T-helper 1 cell treated with Interleukin-12 subunit alpha and Interleukin-12 subunit beta and Interleukin-4 antibody, amounts not matched to agents 30 ng/mL and 1 ng/mL, for 36 hours (primary cell): ENCODE results near the gene KLHL25. TPM values are rescaled to one million over a fixed set of nuclear protein-coding genes. Genes with fewer than 3 reads are reported as not detected.

Source experiments
- intact Hi-C: fragments of 100-400 bp; cut with micrococcal nuclease; formaldehyde crosslinking; loops from one replicate; pipeline ENCODE4 v1.15.1; 2024
- total RNA-seq: library from RNA; stranded (reverse); gene quantifications from 2 replicates; pipeline ENCODE4 v1.2.3, GENCODE V29; 2022

KLHL25 gene
- total RNA-seq, 1 donor from 2014 or later: 5.1 TPM

DNA sequence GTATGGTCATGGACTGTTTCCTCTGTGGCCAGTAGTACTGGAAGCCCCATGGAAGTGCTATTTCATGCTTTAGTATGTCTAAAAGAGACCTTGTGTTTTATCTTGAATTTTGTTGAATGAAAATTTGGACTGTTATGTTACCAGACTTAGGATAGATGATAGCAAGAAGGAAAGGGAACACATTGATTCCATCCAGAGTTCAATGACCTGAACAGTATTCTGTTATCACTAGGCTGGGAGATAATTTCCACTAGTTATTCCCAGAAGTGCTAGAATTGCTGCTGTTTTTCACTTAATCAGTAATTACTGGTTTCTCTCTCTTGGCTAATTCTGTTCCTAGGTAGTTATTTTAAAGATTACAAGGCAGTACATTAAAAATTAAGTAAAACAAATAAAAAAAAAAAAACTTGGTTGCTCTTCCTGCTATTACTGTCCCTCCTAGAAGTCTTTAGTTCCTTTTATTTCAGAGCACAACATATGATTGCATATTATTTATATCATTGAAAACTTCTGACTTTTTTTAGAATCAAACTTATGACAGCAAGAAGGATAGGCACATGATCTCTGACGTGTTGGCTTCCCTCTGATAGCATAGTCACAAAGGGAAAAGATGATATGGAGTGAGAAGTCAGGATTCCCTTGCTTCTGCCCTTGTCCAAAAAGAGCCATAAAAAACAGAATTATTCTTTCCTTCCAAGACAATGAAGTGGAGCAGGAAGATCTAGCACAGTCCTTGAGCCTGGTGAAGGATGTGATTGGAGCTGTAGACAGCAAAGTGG, 72.2 kb downstream of the KLHL25 start:
- intact Hi-C loops: no loop called here

DNA sequence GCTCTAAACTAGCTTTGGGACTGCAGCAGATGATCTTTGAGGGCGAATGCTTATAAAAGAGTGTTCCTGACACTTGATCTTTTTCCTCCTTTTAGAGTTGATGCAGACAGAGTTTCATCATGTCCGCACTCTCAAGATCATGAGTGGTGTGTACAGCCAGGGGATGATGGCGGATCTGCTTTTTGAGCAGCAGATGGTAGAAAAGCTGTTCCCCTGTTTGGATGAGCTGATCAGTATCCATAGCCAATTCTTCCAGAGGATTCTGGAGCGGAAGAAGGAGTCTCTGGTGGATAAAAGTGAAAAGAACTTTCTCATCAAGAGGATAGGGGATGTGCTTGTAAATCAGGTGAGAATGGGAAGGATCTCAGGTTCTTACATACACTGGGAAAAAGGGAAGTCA, 75.7 kb downstream of the KLHL25 start:
- intact Hi-C loops: no loop called here

DNA sequence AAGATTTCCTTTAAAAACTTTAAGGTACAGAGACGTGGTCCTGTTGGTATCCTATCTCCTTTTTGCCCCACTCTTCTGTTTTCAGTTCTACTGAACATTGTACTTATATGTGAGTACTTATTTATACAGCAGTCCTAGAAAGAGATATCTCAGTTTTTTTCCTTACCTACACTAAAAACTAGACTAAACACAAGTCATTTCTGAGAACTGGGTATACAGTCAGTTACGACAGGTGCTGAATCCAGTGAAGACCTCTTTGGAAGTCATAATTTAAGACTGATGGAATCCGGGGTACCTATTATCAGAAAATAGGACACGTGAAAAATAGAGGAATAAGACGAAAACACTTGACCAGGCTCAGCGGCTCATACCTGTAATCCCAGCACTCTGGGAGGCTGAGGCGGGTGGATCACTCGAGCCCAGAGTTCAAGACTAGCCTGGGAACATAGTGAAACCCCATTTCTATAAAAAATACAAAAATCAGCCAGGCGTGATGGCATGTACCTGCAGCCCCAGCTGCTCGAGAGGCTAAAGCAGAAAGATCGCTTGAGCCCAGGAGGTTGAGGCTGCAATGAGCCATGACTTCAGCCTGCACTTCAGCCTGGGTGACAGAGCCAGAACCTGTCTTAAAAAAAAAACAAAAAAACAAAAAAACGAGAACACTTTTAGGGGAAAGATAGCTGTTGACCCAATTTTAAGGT, 76.3 kb downstream of the KLHL25 start:
- intact Hi-C loops: no loop called here

DNA sequence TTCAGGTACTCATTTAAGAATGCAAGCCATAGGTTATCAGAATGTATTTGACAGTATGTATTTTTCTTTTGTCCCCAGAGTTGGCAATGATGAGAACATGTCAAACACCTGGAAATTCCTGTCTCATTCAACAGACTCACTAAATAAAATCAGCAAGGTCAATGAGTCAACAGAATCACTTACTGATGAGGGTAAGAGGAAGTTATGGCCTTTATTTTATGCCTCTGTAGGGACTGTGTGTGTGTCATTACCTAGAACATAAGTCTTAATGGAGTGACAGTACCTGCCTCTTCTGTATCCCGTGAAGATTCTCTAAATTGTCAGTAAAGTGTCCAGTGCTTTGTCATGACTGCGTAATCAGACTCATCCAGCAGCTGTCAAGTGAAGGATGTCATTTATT, 77.5 kb downstream of the KLHL25 start:
- intact Hi-C loops: no loop called here

DNA sequence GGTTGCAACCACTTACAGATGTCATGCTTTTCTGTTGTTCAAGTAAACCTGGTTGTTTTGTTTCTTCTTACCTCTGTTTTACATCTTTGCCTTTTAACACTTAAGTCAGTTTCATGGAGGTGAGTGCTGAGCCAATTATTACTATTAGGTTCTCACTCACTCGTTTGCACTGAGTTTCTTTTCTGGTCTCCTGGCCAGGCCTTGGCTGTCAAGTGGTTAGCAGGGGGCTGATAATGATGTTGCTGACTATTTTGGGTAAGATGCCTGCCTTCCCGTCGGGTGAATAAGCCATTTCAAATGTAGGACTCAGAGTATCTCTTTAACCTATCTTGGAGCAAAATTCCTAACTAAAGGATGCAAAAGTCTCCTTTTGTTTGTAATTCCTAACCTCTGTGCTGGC, 78.5 kb downstream of the KLHL25 start:
- intact Hi-C loops: no loop called here

DNA sequence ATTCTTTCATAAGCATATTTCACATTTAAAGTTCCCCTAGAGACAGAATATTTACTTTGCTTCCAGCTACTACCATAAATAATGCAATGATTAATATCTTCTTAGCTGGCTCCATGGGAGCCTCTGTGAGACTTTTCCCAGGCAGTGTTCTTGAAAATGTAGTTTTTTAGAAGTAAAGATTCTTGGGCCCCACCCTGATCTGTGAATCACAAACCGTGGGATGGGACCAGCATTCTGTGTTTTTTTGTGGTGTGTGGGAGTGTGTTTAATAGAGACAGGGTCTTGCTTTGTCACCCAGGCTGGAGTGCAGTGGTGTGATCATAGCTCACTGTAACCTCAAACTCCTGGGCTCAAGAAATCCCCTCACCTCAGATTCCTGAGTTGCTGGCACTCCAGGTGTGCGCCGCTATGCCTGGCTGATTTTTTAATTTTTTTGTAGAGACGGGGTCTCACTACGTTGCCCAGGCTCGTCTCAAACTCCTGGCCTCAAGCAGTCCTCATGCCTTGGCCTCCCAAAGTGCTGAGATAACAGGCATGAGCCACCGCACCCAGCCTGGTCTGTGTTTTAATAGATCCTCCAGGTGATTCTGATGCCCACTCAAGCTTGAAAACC, 83.0 kb downstream of the KLHL25 start:
- intact Hi-C loops: no loop called here

DNA sequence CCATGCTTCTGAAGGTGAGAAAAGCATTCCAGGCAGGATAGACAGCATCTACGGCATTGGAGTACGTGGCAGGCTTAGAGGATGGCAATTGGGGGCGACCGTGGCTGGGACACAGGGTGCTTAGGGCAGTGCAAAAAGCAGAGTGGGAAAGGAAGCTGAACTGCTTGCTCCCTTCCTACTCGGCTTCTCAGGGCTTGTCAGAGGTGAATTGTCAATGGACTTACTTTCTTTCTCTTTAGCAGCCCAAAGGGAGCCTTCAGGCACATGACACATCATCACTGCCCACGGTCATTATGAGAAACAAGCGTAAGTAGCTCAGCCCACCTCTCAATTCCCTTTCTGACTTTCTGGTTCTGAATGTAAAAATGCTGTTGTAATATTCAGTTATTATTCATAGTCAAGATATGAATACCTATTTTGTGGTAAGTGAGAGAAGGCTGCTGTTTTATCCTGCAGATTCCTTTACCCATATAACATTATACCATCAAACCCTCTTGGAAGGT, 84.3 kb downstream of the KLHL25 start:
- intact Hi-C loops: no loop called here
